Activated CD8-positive, alpha-beta memory T cell treated with anti-CD3 and anti-CD28 coated beads, Interleukin-2, amount 50 U/mL, for 4 hours (primary cell): ENCODE data around the gene PTPRN2.

Experiments
- DNase-seq: peaks from one replicate; pipeline ENCODE4 v3.0.0-alpha.2; 2020

PTPRN2 gene

DNA sequence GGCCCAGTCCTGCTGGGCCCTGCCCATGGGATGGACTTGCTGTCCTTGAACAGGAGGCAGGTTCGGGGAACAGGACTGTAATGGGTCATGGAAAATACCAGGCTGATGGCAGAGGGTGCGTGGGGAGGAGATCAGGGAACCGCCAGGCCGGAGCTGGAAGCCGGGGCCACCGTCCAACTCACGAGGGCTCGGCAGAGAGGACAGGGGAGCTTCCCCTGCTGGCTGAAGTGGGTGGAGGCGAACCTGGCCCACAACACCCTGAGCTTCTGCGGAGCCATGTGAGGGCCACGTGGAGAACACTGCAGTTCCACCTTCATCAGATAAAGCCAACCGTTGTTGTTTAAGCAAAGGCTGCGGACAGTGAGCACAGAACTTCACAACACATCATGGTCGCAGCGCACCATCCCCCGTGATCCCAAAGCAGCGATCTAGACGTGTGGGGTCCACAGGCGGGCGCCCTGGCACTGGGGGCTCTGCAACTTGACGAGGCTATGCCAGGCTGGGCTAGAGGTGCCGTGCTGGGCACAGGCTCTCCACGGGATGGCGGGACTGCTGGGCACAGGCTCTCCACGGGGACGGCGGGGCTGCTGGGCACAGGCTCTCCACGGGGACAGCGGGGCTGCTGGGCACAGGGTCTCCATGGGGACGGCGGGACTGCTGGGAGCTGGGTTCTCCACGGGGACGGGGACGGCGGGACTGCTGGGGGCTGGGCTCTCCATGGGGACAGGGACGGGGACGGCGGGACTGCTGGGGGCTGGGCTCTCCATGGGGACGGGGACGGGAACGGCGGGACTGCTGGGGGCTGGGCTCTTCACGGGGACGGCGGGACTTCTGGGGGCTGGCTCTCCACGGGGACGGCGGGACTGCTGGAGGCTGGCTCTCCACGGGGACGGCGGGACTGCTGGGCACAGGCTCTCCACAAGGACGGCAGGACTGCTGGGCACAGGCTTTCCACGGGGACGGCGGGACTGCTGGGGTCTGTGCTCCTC lies 777.5 kb downstream of the PTPRN2 start:
- DNase-seq: no peak

DNA sequence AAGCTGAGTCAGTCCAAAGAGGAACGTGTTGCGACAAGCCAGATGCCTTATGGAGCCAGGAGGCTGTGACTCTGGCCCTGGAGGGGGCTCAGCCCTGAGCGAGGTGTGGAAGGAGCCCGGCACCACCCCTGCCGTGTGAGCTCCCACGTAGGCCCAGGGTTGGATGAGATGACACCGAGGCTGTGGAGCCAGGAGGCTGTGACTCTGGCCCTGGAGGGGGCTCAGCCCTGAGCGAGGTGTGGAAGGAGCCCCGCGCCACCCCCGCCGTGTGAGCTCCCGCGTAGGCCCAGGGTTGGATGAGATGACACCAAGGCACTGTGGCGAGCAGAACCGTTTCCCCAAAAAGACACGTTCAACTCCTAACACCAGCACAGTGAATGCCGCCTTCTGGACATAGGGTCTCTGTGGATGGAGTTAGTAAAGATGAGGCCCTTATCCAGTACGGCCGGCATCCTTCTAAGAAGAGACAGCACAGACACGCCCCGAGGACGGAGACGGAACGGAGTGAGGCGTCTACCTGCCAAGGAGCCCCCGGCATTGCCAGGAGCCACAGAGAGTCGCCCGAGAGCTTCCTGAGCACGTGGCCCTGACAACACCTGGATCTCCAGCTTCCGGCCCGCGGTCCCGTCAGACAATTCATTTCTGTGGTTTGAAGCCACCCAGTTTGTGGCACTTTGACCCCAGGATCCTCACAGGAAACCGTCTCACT lies 778.3 kb downstream of the PTPRN2 start:
- DNase-seq: no peak

DNA sequence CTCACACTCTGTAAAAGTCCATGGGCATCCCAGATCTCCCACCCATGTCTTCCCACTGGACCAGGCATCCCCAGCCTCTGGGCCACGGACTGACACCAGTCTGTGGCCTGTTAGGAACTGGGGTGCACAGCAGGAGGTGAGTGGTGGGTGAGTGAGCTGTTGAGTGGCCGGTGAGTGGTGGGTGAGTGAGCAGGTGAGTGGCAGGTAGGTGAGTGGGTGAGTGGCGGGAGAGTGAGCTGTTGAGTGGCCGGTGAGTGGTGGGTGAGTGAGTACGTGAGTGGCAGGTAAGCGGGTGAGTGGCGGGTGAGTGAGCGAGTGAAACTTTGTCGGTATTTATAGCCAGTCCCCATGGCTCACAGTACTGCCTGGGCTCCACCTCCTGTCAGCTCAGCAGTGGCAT lies 779.6 kb downstream of the PTPRN2 start:
- no peak for DNase-seq

DNA sequence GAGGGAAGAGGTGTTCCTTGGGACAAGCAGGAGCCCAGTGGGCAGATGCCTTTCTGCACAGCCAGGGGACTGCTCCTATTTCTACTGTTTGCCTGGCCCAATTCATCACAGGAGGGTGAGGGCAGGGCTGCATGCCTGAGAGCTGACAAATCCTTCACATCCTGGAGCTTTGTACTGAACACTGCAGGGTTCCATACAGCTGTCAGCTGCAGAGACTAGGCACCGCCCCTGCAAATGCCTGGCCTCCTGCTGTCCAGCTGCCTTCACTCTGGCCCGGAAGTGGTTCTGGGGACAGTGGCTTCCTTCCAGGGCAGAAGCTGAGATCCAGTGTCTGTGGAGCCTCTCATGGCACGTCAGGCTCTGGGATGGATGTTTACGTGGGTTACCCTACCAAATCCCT lies 780.1 kb downstream of the PTPRN2 start:
- DNase-seq: no peak

DNA sequence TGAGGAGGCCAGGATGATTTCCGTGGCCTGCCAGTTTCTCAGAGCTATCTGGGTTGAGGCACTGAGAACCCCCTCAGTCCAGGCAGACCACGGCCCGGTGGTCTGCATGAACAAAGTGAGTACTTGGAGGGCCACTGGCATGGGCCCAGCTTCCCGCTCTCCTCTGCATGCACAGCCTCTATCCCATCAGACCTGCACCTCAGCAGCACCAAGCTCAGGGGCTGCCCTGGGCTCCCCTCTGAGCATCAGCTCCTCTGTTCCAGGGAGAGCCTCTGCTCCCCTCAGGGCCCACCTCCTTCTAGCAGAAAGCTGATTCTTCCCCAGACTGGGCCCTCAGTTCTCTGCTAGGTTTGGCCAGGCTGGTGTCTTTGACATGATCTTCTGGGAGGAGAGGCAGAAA lies 780.9 kb downstream of the PTPRN2 start:
- no peak for DNase-seq

DNA sequence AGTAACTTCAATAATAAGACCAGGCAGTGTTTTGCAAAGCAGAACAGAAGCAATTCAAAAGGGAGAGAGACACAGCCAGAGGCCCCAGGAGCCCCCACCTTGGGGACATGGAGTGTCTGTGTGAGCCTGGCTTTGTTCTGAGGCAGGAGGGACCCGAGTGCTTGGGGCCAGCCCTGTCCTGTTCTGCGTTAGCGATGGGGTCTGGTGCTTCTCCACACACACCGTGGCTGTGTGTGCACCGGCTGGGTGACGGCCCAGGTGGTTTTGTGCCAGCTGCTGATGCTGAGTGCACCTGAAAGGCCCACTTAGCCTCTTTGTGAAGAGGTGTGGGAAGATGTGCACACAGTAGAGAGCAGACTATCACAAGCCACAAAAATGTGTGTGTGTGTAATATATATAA lies 781.9 kb downstream of the PTPRN2 start:
- no peak for DNase-seq

DNA sequence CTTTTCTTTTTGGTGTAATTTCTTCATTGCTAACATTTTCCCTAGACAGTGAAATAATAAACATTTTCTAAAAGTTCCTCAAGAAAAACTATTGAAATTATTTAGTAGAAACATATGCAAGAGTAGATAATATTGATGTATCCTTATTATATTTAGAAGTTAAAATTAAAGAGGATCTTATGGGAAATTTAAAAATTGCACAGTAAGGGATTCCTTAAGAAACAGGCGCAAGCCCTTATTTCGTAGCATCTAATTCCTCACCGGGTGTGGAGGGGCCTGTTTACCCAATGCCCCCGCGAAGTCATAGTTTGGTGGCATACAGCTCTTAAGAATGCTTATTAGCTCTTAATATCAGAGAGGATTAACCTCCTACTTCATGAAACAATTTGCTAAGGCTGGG lies 783.7 kb downstream of the PTPRN2 start:
- no peak for DNase-seq

DNA sequence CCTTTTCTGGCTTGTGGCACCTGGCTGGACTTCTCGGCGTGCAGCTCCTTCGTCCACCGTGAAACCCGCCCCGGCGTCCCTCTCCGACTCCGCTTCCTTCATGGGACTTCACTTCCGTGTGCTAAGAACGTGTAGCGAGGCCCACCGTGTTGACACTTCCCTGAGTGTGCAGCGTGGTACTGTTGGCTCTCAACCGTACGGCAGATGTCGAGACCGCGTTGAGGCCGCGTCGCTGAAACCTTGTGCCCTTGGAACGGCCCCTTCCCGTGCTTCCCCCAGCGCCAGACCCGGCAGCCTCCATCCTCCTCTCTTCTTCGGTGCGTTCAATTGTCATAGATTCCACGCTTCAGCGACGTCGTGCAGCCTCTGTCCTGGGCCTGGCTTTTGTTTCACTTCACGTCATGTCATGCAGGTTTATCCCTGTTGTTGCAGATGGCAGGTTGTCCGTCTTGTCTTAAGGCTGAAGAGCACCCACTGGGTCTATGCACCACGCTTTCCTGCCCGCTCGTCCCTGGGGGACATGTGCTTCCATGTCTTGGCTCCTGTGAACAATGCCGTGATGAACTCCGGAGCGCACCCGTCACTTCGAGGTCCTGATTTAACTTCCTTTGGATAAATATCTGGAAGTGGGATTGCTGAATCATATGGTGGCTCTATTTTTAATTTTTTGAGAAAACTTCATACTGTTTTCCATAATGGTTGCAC lies 785.5 kb downstream of the PTPRN2 start:
- DNase-seq: no peak

DNA sequence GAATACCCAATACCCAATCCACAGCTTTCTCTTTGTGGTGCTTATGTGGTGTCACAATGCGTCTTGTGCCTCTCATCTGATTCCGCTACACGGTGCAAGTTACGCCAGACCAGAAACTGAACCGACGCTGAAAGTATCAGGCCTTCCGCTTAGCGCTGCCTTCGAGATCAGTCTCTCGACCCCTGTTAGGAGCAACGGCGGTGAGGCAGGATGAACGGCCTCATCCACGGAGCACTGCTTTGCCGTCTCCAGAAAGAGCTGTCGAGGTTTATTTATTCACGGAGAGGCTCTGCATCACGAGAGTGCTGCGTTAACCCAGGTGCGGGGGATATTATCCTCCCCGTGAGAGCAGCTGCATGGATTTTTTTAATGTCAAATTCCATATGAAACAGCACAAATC lies 786.5 kb downstream of the PTPRN2 start:
- no peak for DNase-seq

DNA sequence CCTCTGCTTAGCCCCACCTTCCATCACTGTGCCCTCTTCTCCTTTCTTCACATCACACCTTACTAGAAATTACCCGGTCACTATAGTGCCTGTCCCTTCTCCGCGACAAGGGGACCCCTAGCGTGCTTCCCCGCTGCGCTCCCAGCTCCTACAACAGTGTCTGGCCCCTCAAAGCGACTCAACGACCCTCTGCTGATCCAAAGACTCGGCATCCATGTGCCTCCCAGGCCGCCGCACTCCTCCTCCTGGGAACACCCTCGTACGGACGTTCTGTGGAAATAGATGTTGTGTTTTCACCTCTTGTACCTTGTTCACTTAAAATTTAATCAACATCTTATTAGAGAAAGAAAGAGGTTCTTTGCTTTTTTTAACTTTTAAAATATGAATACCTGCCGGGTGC lies 787.3 kb downstream of the PTPRN2 start:
- no peak for DNase-seq

DNA sequence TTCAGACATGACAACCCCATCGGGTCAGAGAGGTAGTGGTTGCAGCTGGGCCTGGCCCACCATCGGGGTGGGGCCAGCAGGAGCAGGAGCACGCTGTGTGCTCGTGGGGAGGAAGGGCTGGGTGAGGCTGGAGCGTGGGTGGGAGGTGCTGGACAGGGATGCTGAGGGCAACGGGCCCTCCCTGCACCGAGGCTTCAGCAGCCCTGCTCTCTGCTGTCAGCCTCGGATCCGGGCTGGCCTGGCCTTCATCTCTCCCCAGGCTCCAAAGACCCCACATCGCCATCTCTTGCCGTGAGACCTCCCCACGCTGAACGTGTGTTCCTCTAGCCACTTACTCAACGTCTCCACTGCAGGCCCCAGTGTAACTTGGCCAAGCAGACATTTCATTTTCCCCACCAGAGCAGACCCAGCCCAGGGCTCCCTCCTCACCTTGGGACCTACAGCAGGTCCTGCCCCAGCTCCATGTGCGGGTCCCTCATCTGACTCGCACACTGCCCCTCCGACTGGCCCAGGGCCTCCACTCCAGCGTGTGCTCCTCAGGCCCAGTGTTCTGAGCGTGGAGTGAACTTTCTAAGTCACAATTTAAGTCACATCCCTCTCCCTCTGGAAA lies 788.4 kb downstream of the PTPRN2 start:
- no peak for DNase-seq

DNA sequence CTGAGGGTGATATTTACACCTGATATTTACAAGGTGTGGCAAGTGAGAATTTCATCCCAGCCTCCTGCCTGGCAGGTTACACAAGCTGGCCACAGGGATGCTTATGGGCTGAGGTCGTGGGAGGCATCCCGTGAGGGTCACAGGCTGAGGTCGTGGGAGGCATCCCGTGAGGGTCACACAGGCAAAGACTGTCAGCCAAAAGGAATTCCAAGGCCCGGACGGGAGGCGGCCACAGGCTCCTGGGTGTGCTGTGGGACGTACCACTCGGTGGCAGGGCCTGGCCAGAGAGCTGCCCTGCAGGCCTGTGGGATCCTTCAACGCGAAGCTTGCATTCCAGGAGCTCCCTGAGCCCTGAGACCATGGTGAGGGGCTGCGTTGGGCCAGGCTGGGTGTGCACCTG lies 790.3 kb downstream of the PTPRN2 start:
- DNase-seq: no peak

DNA sequence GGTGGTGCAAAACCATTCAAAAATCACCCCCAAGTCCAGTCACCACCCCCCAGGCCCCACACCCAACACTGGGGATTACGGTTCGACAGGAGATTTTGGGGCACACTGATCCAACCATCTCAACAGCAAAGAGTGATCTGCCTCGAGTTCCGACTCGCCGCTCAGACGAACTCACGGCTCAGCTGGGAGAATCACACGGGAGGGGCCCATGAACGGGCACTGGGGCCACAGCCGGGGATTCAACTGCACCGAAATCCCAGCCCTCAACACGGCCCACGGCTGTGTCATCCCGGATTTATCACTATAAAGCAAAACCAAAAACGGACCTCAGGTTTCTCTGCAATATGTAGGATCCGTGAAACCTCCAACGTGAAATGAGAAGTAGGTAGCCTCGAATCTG lies 790.8 kb downstream of the PTPRN2 start:
- no peak for DNase-seq

DNA sequence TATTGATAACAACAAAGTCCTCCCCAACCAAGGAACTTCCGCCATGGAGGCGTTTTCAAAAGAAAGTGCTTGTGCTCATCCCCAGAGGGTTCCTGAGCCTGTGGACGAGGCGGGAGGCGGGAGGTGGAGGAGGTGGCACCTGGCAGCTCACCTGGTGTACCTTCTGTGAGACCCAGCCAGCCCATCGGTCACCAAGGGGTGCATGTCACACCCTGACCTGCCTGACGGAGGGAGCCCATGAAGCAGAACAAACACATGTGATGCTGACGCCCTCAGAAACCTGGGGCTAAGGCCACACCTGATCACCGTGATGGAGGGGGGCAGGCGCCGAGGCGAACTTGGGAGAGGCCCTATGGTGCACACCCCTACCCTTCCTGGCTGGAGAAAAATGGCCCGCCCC lies 792.0 kb downstream of the PTPRN2 start:
- DNase-seq: no peak

DNA sequence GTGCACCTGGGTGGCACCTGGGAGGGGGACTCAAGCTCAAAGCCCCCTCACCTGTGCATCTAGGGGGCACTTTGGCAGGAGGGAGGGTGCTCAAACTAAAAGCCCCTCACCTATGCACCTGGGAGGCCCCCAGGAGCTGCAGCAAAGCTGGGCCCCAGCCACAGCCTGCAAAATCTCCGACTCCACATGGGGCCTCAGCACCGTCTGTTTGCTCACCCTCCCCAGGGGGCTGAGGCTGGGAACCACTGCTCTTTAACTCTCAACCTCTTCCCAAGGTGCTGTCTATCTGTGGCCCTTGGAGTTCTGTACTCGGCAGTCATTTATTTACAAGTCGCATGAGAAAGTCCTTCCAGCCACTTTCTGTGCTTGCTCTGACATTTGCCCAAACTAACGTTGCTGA lies 792.4 kb downstream of the PTPRN2 start:
- DNase-seq: no peak

DNA sequence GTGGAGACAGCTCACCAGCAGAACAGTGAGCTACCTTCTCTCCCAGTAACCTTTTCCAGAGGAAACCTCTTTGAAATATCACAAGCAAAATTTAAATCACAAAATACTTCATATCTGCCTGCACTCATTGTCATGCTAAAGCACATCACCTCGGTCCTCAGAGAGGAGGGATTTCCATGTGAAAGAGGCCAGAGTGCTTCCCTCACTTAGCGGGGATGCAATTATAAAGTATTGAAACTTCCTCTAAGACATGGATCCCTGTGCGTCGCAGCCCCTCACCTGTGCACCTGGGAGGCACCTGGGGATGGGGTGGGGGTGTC lies 792.9 kb downstream of the PTPRN2 start:
- no peak for DNase-seq

DNA sequence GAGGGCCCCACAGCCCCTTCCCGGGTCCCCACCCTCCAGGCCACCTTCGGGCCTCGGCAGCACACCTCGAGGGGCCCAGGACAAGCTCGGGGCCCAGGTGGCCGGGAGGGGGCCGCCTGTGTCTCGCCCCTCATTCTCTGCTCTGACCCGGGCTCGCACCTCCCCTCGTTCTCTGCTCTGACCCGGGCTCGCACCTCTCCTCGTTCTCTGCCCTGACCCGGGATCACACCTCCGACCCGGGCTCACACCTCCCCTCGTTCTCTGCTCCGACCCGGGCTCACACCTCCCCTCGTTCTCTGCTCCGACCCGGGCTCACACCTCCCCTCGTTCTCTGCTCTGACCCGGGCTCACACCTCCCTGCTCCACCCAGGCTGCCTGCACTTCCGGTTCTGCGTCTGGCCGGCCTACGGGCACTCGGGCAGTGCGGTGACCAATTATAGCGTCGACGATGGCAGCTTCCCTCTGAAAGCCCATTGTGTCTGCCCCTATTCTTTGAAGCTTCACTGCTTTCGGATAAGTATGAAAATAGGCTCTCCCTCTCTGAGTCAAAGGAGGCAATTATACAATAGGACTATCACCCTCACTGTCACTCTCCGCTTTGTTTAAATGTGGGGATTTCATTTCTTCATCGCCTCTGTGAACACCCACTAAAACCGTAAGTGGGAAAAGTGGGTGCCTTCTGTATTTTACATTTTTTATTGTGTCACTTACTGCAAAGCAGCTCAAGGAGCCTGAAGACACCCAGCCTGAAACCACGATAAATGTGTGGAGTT lies 793.5 kb downstream of the PTPRN2 start:
- DNase-seq: no peak

DNA sequence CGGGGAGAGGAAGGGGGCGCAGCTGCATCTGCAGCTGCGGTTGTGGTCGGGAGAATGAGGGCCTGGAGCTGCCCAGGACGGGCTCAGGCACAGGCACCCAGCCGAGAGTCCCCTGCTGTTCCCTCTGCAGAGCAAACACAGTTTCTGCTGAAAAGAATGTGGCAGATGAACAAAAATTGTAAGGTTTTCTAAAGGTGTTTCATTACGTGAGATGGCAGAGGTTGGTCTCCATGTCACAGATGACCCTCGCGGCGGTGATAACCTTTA lies 794.6 kb downstream of the PTPRN2 start:
- no peak for DNase-seq

DNA sequence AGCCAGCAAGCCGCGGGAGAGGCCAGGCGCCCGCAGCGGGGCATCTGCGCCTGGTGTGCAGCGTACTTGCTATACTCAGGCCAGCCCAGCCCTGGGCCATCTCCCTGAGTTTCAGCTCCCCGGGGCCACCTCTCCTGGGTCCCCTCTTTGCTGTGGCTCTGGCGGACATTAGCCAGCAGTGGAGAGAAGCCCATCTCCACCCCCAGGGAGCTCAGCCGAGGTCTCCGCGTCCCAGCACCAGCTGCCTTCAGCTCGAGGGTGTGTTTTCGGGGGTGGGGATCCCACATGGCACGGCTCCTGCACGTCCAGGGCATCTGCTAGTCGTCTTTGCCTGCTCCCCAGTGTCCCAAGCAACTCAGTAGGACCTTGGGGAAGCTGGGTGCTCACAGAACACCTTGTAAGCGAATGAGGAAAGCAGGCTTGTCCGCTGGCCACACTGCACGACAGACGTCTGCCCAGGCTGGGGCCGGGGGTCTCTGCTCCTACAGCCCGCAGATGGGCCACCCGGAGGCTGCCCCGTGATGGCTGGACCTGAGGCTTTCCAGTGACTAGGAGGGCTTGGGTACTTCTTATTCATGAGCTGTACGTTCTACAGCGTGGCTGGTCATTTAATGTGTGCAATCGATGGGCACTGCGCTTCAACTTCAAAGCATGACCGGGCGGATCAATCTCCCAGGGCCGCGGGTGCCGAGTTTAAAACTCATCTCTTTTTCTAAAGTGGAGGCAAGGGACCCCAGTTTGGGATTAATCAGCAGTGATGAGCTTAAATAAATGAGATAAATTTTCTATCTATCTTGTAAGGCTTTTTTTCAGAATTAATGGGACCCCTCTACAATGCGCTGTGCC lies 795.2 kb downstream of the PTPRN2 start:
- DNase-seq: no peak

DNA sequence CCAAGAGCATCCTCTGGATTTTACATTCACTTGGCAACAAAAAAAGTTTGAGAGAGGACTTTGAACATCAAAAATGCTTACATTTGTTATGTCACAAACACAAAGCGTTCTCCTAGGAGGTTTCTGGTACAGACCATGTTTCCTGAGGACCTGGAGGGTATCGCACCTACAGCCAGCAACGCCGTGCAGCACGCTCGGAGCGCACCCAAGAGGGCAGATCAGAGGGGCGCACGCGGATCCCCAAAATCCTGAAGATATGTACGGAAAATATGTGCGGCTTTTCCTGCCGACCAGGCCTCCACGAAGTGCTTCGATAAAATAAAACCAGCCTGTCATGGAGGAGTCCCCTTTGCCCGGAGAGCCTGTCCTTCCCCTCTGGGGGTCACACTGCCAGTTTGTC lies 796.0 kb downstream of the PTPRN2 start:
- DNase-seq: no peak

DNA sequence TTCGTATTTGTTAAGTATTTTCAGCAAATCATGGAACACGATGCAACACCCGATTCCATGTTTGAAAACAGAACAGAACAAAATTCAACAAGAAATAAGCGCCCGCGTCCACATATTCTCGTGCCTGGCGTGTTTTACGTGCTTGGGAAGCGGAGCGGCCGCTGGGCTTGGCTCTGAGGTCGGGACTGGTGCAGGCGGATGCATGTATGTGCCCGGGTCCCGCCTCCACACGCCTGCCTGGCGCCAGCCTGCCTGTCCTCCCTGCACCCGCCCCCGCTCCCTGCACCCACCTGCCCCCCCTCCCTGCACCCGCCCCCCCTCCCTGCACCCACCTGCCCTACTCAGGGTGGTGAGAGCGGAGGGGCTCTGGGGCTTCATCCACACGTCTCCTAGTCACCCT lies 796.4 kb downstream of the PTPRN2 start:
- no peak for DNase-seq

DNA sequence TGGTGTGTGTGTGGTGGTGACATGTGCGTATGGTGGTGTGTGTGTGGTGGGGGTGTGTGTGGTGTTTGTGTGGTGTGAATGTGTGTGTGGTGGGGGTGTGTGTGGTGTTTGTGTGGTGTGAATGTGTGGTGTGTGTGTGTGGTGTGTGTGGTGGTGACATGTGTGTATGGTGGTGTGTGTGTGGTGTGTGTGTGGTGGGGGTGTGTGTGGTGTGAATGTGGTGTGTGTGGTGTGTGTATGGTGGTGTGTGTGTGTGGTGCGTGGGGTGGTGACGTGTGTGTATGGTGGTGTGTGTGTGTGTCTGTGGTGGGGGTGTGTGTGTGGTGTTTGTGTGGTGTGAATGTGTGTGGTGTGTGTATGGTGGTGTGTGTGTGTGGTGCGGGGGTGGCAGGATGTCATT lies 797.7 kb downstream of the PTPRN2 start:
- DNase-seq: no peak
